NB4 (cell line): ENCODE measurements around the gene MIA3.

ENCODE experiments used
- DNase-seq: peaks from one replicate; pipeline ENCODE4 v3.0.0; 2010; ENCODE audit warnings: low read depth
- H3K4me3 ChIP-seq: one replicate; pipeline ENCODE4 v1.5.1; 2011; ENCODE audit warnings: mild to moderate bottlenecking, low read depth, low read length, moderate library complexity
- MYC ChIP-seq: IDR thresholded peaks from 2 replicates; pipeline ENCODE4 v1.6.1; 2011; ENCODE audit warnings: low read depth, low read length
- POLR2A ChIP-seq: IDR thresholded peaks from 2 replicates; pipeline ENCODE4 v1.6.1; 2011; ENCODE audit warnings: mild to moderate bottlenecking; ENCODE audit not compliant: insufficient read length; ENCODE audit errors: extremely low read depth
- TF ChIP-seq, protein P1 (sequence below): IDR thresholded peaks from 2 replicates; pipeline ENCODE4 v1.6.1; 2011; ENCODE audit warnings: low read depth, low read length
- TF ChIP-seq, protein P2 (sequence below): IDR thresholded peaks from one replicate; pipeline ENCODE4 v1.5.1; 2012; ENCODE audit warnings: low read depth, low read length

MIA3 gene, protein sequence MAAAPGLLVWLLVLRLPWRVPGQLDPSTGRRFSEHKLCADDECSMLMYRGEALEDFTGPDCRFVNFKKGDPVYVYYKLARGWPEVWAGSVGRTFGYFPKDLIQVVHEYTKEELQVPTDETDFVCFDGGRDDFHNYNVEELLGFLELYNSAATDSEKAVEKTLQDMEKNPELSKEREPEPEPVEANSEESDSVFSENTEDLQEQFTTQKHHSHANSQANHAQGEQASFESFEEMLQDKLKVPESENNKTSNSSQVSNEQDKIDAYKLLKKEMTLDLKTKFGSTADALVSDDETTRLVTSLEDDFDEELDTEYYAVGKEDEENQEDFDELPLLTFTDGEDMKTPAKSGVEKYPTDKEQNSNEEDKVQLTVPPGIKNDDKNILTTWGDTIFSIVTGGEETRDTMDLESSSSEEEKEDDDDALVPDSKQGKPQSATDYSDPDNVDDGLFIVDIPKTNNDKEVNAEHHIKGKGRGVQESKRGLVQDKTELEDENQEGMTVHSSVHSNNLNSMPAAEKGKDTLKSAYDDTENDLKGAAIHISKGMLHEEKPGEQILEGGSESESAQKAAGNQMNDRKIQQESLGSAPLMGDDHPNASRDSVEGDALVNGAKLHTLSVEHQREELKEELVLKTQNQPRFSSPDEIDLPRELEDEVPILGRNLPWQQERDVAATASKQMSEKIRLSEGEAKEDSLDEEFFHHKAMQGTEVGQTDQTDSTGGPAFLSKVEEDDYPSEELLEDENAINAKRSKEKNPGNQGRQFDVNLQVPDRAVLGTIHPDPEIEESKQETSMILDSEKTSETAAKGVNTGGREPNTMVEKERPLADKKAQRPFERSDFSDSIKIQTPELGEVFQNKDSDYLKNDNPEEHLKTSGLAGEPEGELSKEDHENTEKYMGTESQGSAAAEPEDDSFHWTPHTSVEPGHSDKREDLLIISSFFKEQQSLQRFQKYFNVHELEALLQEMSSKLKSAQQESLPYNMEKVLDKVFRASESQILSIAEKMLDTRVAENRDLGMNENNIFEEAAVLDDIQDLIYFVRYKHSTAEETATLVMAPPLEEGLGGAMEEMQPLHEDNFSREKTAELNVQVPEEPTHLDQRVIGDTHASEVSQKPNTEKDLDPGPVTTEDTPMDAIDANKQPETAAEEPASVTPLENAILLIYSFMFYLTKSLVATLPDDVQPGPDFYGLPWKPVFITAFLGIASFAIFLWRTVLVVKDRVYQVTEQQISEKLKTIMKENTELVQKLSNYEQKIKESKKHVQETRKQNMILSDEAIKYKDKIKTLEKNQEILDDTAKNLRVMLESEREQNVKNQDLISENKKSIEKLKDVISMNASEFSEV (N-terminal part only)

DNA sequence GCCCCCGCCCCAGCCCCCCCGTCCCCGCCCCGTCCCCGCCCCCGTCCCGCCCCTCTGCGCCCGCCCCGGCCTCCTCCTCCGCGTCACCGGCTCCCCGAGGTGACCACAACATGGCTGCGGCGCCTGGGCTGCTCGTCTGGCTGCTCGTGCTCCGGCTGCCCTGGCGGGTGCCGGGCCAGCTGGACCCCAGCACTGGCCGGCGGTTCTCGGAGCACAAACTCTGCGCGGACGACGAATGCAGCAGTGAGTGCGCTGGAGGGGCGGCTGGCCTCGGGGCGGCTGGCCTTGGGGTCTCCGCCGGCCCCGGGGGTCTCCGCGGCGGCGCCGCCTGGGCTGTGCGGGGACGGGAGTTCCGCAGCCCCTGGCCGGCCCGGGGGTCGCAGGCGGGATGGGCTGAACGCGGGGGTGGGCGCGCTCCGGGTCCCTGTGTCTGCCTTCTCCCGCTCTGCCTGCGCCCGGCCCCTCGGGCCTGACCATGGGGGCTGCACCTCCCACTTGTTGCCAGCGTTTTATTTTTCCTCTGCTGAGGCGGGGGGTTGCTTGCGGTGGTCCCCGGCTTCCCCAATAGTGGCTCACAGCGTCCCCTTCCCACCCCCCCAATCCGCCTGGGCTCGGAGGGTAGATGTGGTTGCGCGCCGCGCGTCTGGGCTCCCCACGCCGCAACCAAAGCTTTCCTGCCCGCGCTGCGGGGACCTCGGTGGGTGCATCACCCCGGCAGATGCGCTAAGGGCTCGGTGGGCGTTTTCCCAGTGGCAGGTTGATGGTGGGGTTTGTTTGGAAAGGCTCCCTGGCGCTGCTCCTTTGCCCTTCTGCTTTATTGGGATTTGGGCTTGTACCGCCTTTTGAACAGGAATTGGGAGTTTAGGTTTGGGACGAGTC, at the start of gene MIA3:
Gene MIA3 (plus strand): TSS at position 97 of the 879 bp plus-strand sequence. CDS start 14 bp downstream, at position 111.
- TF ChIP-seq, protein P1, sequence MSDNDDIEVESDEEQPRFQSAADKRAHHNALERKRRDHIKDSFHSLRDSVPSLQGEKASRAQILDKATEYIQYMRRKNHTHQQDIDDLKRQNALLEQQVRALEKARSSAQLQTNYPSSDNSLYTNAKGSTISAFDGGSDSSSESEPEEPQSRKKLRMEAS, result 0 out of 2 replicates have a peak, but pooled peaks have one; percentile 18
- peak; percentile 36; the same call in 1 of the 2 replicates for TF ChIP-seq MYC
- TF ChIP-seq, protein P2, sequence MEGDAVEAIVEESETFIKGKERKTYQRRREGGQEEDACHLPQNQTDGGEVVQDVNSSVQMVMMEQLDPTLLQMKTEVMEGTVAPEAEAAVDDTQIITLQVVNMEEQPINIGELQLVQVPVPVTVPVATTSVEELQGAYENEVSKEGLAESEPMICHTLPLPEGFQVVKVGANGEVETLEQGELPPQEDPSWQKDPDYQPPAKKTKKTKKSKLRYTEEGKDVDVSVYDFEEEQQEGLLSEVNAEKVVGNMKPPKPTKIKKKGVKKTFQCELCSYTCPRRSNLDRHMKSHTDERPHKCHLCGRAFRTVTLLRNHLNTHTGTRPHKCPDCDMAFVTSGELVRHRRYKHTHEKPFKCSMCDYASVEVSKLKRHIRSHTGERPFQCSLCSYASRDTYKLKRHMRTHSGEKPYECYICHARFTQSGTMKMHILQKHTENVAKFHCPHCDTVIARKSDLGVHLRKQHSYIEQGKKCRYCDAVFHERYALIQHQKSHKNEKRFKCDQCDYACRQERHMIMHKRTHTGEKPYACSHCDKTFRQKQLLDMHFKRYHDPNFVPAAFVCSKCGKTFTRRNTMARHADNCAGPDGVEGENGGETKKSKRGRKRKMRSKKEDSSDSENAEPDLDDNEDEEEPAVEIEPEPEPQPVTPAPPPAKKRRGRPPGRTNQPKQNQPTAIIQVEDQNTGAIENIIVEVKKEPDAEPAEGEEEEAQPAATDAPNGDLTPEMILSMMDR, result no peak
- peak; percentile 85 for TF ChIP-seq POLR2A
- peak; percentile 40 for DNase-seq
- H3K4me3 ChIP-seq, result peak within 1 kb of the TSS; percentile 85

DNA sequence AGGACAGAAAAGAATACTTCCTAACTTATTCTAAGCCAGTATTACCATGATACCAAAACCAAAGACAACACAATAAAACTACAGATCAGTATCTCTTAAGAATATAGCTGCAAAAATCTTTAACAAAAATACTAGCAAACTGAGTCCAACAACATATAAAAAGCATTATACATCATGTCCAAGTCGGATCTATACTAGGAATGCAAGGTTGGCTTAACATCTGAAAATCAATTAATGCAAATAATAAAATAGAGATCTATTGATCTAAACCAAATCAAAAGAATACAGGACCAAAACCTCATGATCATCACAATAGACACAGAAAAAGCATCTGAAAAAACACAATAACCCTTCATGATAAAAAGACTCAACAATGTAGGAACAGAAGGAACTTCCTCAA, 47.1 kb upstream of the MIA3 start:
- TF ChIP-seq, protein P1, result no peak
- TF ChIP-seq, protein P2, result no peak
- no peak for TF ChIP-seq POLR2A
- TF ChIP-seq MYC, result no peak
- DNase-seq, result no peak

DNA sequence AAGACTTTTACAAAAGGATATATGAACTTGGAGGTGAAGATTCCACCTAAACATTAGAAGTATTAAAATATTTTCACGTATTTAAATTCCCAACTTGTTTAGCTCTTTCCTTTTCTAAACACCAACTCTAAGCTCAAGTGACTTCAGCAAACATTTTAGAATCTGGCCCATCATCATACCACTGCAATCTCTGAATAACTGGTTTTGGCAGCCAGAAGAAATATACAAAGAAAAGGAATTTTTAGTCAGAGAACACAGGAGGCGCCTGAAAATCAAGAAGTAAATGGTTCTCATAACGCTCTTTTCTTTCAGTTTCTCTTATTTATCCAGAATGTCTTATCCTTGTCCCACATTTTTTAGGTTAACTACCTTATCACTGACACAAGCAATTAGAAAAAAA, 38.6 kb upstream of the MIA3 start:
- TF ChIP-seq, protein P1, result no peak
- TF ChIP-seq, protein P2, result no peak
- TF ChIP-seq MYC (no peak), POLR2A (no peak)
- H3K4me3 ChIP-seq, result no peak overlapping the region
- no peak for DNase-seq

More for the DNA sequence above, 47.1 kb upstream of the MIA3 start:
- no peak overlapping the region for H3K4me3 ChIP-seq

DNA sequence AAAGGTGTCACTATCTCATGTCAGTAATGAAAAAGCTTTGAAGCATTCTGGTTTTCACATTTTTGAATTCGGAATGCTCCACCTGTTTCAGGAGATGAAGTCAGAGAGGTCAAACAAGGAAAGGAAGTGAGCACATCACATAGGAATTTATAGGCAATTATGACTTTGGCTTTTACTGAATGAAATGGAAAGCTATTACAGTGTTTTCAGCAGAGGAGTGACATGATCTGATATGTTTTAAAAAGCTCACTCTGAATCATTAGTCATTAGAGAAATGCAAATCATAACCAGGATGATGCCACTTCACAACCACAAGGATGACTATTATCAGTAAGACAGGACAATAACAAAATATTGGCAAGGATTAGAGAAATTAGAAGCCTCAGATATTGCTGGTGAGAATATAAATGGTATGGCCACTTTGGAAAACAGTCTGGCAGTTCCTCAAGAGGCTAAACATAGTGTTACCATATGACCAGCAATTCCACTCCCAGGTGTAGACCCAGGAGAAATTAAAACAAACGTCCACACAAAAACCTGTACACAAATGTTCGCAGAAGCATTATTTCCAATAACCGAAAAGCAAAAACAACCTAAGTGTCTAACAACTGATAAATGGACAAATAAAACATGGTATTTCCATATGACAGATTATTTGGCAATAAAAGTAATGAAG, 35.7 kb upstream of the MIA3 start:
- no peak for TF ChIP-seq POLR2A
- TF ChIP-seq, protein P2, result no peak
- no peak for TF ChIP-seq MYC
- TF ChIP-seq, protein P1, result no peak
- no peak overlapping the region for H3K4me3 ChIP-seq
- no peak for DNase-seq
